Endodermal cell (in vitro differentiated cells): Measurements from ENCODE around the gene ROBO1. TPM values are rescaled to one million over a fixed set of nuclear protein-coding genes. Genes with fewer than 3 reads are reported as not detected.

ENCODE experiments used
- DNase-seq: peaks from one replicate; pipeline ENCODE4 v3.0.0-alpha.2; 2017
- H3K27ac ChIP-seq: 2 replicates; pipeline ENCODE4 v1.5.1; 2013; ENCODE audit warnings: mild to moderate bottlenecking, low read depth, low read length, moderate library complexity
- H3K27me3 ChIP-seq: 2 replicates; pipeline ENCODE4 v1.6.1; 2013; ENCODE audit warnings: mild to moderate bottlenecking, low read length, moderate library complexity; ENCODE audit not compliant: insufficient read depth, control insufficient read depth, poor library complexity, severe bottlenecking
- H3K36me3 ChIP-seq: 2 replicates; pipeline ENCODE4 v1.7.0; 2013; ENCODE audit warnings: mild to moderate bottlenecking, low read length, moderate library complexity; ENCODE audit not compliant: control insufficient read depth, insufficient read depth
- H3K4me1 ChIP-seq: one replicate; pipeline ENCODE4 v1.7.0; 2013; ENCODE audit warnings: low read length; ENCODE audit not compliant: control insufficient read depth, insufficient read depth
- H3K4me3 ChIP-seq: 2 replicates; pipeline ENCODE4 v1.5.1; 2013; ENCODE audit warnings: mild to moderate bottlenecking, low read length, moderate library complexity
- H3K9ac ChIP-seq: 2 replicates; pipeline ENCODE4 v1.6.1; 2013; ENCODE audit warnings: mild to moderate bottlenecking, low read length, moderate library complexity; ENCODE audit not compliant: poor library complexity, severe bottlenecking; ENCODE audit errors: extremely low read depth
- H3K9me3 ChIP-seq: 2 replicates; pipeline ENCODE4 v1.6.1; 2013; ENCODE audit warnings: mild to moderate bottlenecking, low read length, moderate library complexity; ENCODE audit not compliant: control insufficient read depth
- H3K27ac Mint-ChIP-seq: 2 replicates; pipeline ENCODE4 v1.8.0; 2020; ENCODE audit warnings: mixed read lengths
- H3K27me3 Mint-ChIP-seq: 2 replicates; pipeline ENCODE4 v1.8.0; 2021; ENCODE audit warnings: mild to moderate bottlenecking, mixed read lengths; ENCODE audit not compliant: insufficient read depth
- H3K36me3 Mint-ChIP-seq: 2 replicates; pipeline ENCODE4 v1.8.0; 2020; ENCODE audit warnings: low read depth, mixed read lengths
- H3K4me1 Mint-ChIP-seq: 2 replicates; pipeline ENCODE4 v1.8.0; 2020; ENCODE audit warnings: mixed read lengths
- H3K4me3 Mint-ChIP-seq: 2 replicates; pipeline ENCODE4 v1.8.0; 2020; ENCODE audit warnings: mild to moderate bottlenecking, moderate library complexity, mixed read lengths
- H3K9me3 Mint-ChIP-seq: 2 replicates; pipeline ENCODE4 v1.8.0; 2020; ENCODE audit warnings: mild to moderate bottlenecking, mixed read lengths
- CTCF ChIP-seq: fragments of 200-600 bp; sonication (generic); conservative IDR thresholded peaks from 2 replicates; pipeline ENCODE4 v1.5.0; 2021; ENCODE audit warnings: antibody characterized with exemption, mild to moderate bottlenecking
- WGBS, 2 experiments: methylation state at CpG; one replicate each; pipeline versions ENCODE4 v1.1.5 to v1.1.7; 2013; ENCODE audit warnings: missing lambda C conversion rate in 2 of 2, mixed read lengths in 1 of 2; ENCODE audit not compliant: insufficient coverage in 1 of 2, insufficient read length in 1 of 2; 5-methylcytosine and 5-hydroxymethylcytosine counted together
- total RNA-seq, 2 donors: library from RNA; stranded (reverse); fragmentation: NEBNext Ultra II Directional in 1 of 2; extraction: Animal tissue kit (Norgen Biotek cat#: 25700) in 1 of 2; gene quantifications; 2 replicates in 1 of 2; 3 replicates in 1 of 2; pipeline ENCODE4 v1.2.1, GENCODE V29; 2021

ROBO1 gene
- total RNA-seq, 2 donors from 2014 or later = 74.8 to 75.9 TPM

DNA sequence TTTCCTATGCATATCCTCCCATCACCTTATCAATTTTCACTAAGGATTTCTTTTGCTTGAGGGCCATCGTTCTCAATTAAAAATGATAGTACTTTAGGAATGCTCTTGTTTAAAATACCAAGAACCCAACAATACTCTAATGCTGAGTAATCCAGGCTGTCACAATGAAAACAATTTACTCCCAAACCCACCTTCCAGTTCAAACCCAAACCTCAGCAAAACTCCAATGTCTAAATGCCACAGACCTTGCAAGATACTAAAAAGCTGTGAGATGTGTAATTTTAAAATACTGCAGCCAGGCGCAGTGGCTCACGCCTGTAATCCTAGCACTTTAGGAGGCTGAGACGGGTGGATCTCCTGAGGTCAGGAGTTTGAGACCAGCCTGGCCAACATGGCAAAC, 889.8 kb downstream of the ROBO1 start:
- peak overlapping the region; percentile 65 for H3K27ac Mint-ChIP-seq
- no peaks in the 10 kb centered on the region for H3K36me3 ChIP-seq
- no peaks in the 10 kb centered on the region for H3K27me3 Mint-ChIP-seq
- no peak for DNase-seq
- H3K4me3 ChIP-seq = no peak overlapping the region
- H3K9ac ChIP-seq = no peak overlapping the region
- no peaks in the 10 kb centered on the region for H3K9me3 Mint-ChIP-seq
- WGBS, 2 experiments = 85 to 100% methylated on average over 2 to 4 of the region's 4 CpGs
- peaks cover 4% of the 10 kb centered on the region for H3K36me3 Mint-ChIP-seq
- no peaks in the 10 kb centered on the region for H3K9me3 ChIP-seq
- H3K27me3 ChIP-seq = no peaks in the 10 kb centered on the region
- no peak for TF ChIP-seq CTCF
- no peak overlapping the region for H3K27ac ChIP-seq
- no peak overlapping the region for H3K4me3 Mint-ChIP-seq
- peaks cover 13% of the 10 kb centered on the region for H3K4me1 Mint-ChIP-seq
- no peaks in the 10 kb centered on the region for H3K4me1 ChIP-seq

- Mint-ChIP-seq H3K27me3 (no peaks in the 10 kb centered on the region), H3K9me3 (no peaks in the 10 kb centered on the region), H3K27ac (peak overlapping the region; percentile 9), H3K36me3 (no peaks in the 10 kb centered on the region), H3K4me3 (no peak overlapping the region), H3K4me1 (peaks cover 26% of the 10 kb centered on the region)
- Histone ChIP-seq H3K27me3 (no peaks in the 10 kb centered on the region), H3K4me1 (peaks cover 7% of the 10 kb centered on the region), H3K9me3 (no peaks in the 10 kb centered on the region), H3K4me3 (no peak overlapping the region), H3K9ac (no peak overlapping the region), H3K36me3 (no peaks in the 10 kb centered on the region), H3K27ac (no peak overlapping the region)
- no peak for TF ChIP-seq CTCF
- DNase-seq = no peak
These were observed 891.9 kb downstream of the ROBO1 start for GRCh38 chr3:78875851-78876250.

GRCh38 chr3:78875436-78875835, 892.4 kb downstream of the ROBO1 start:
- no peak overlapping the region for H3K4me3 Mint-ChIP-seq
- Histone ChIP-seq H3K9ac (no peak overlapping the region), H3K9me3 (no peaks in the 10 kb centered on the region), H3K27ac (no peak overlapping the region), H3K4me1 (peaks cover 7% of the 10 kb centered on the region), H3K36me3 (no peaks in the 10 kb centered on the region), H3K4me3 (no peak overlapping the region), H3K27me3 (no peaks in the 10 kb centered on the region)
- peak overlapping the region; percentile 9 for H3K27ac Mint-ChIP-seq
- H3K9me3 Mint-ChIP-seq = no peaks in the 10 kb centered on the region
- 87 to 94% methylated on average over 3 of the region's 4 CpGs for WGBS, 2 experiments
- no peak for TF ChIP-seq CTCF
- no peak for DNase-seq
- no peaks in the 10 kb centered on the region for H3K36me3 Mint-ChIP-seq
- H3K4me1 Mint-ChIP-seq = peaks cover 26% of the 10 kb centered on the region
- H3K27me3 Mint-ChIP-seq = no peaks in the 10 kb centered on the region
